GM12878 (cell line): ENCODE results near the gene PRDM8. TPM values are rescaled to one million over a fixed set of nuclear protein-coding genes. Genes with fewer than 3 reads are reported as not detected.

ENCODE experiments used
- ATAC-seq: fragments of 200-7000 bp; cut with Tn5 transposase; 3 replicates; pipeline ENCODE4 v1.9.1; 2020; ENCODE audit warnings: mild to moderate bottlenecking, moderate library complexity
- BruUV-seq: library from RNA; stranded (reverse); fragments of 400-500 nt; replicated peaks from 2 replicates; lab custom pipeline; 2021; lab: Mats Ljungman, UMichigan
- CTCF ChIA-PET: fragments of 300-600 bp; sonication (Branson Sonifier 250); formaldehyde crosslinking; extraction: SDS; loops from one replicate; lab custom pipeline; 2021; ENCODE audit warnings: inconsistent platforms; lab: Yijun Ruan, JAX
- POLR2A ChIA-PET: fragments of 350-600 bp; formaldehyde crosslinking; extraction: SDS; loops from one replicate; lab custom pipeline; 2021; ENCODE audit warnings: inconsistent platforms; lab: Charles Lee
- RAD21 ChIA-PET: fragments of 300-600 bp; sonication (Branson Sonifier 250); formaldehyde crosslinking; loops from one replicate; lab custom pipeline; 2023; ENCODE audit warnings: antibody characterized with exemption; ENCODE audit not compliant: unreplicated experiment; lab: Charles Lee
- SMC1A ChIA-PET: fragments of 300-600 bp; sonication (Branson Sonifier 250); formaldehyde crosslinking; loops from one replicate; lab custom pipeline; 2023; ENCODE audit not compliant: unreplicated experiment, uncharacterized antibody; lab: Charles Lee
- DNase-seq: peaks from one replicate; pipeline ENCODE4 v3.0.0-alpha.2; 2011; ENCODE audit warnings: low read depth, low spot score
- FAIRE-seq: peaks from 3 replicates; lab custom pipeline; 2011; peaks lifted over from hg19 to GRCh38; lab: Jason Lieb, UNC
- H2AFZ ChIP-seq: 2 replicates; pipeline ENCODE4 v1.6.0; 2011; ENCODE audit warnings: low read depth, low read length, control low read depth; ENCODE audit not compliant: control insufficient read depth
- H3K27ac ChIP-seq: 2 replicates; pipeline ENCODE4 v1.5.1; 2011; ENCODE audit warnings: control low read depth; ENCODE audit not compliant: control insufficient read depth, insufficient read depth
- H3K27me3 ChIP-seq, 2 experiments: replicated peaks in 1 of 2; 2 replicates each; pipeline versions ENCODE4 v1.6.0 to v1.6.1; 2011; ENCODE audit warnings: low read length in 1 of 2; ENCODE audit not compliant: control insufficient read depth in 2 of 2, insufficient read depth in 2 of 2
- H3K36me3 ChIP-seq, 2 experiments: 2 replicates each; pipeline ENCODE4 v1.5.1; 2011; ENCODE audit warnings: low read length in 1 of 2; ENCODE audit not compliant: control insufficient read depth in 2 of 2, insufficient read depth in 2 of 2
- H3K4me1 ChIP-seq: 2 replicates; pipeline ENCODE4 v1.6.1; 2011; ENCODE audit warnings: mild to moderate bottlenecking, low read length, moderate library complexity, mixed read lengths; ENCODE audit not compliant: control insufficient read depth, insufficient read depth
- H3K4me2 ChIP-seq: 2 replicates; pipeline ENCODE4 v1.6.0; 2011; ENCODE audit warnings: control low read depth; ENCODE audit not compliant: control insufficient read depth, insufficient read depth
- H3K4me3 ChIP-seq: fragments of 200-600 bp; sonication (generic); 2 replicates; pipeline ENCODE4 v1.5.1; 2016
- H3K79me2 ChIP-seq: 2 replicates; pipeline ENCODE4 v1.6.0; 2011; ENCODE audit warnings: low read length; ENCODE audit not compliant: control insufficient read depth, insufficient read depth
- H3K9ac ChIP-seq: 2 replicates; pipeline ENCODE4 v1.8.0; 2011; ENCODE audit warnings: low read length, control low read depth, mixed read lengths; ENCODE audit not compliant: control insufficient read depth, insufficient read depth
- H3K9me3 ChIP-seq: replicated peaks from 3 replicates; pipeline ENCODE4 v1.5.1; 2011; ENCODE audit warnings: mild to moderate bottlenecking, low read length; ENCODE audit not compliant: control insufficient read depth, insufficient read depth
- H4K20me1 ChIP-seq: 2 replicates; pipeline ENCODE4 v1.6.0; 2011; ENCODE audit not compliant: control insufficient read depth, insufficient read depth
- ASH2L ChIP-seq: fragments of 300-600, 200-600 bp; sonication (generic); IDR thresholded peaks from 2 replicates; pipeline ENCODE4 v1.6.1; 2017; ENCODE audit warnings: low read depth, mild to moderate bottlenecking, borderline replicate concordance
- BCLAF1 ChIP-seq: fragments of 450-650 bp; IDR thresholded peaks from 2 replicates; pipeline ENCODE4 v1.6.1; 2017; ENCODE audit warnings: antibody characterized with exemption, mild to moderate bottlenecking, moderate library complexity
- NBN ChIP-seq: fragments of 450-650 bp; IDR thresholded peaks from 2 replicates; pipeline ENCODE4 v1.6.1; 2016
- PKNOX1 ChIP-seq: fragments of 450-650 bp; IDR thresholded peaks from 2 replicates; pipeline ENCODE4 v1.6.1; 2016; ENCODE audit warnings: mild to moderate bottlenecking
- RB1 ChIP-seq: fragments of 450-650 bp; formaldehyde crosslinking; IDR thresholded peaks from 2 replicates; pipeline ENCODE4 v1.6.1; 2017; ENCODE audit warnings: mild to moderate bottlenecking, borderline replicate concordance
- RELA ChIP-seq: fragments of 450-650 bp; IDR thresholded peaks from 2 replicates; pipeline ENCODE4 v1.8.0; 2014; ENCODE audit warnings: borderline replicate concordance; ENCODE audit not compliant: partially characterized antibody
- RUNX3 ChIP-seq: IDR thresholded peaks from 2 replicates; pipeline ENCODE4 v1.6.1; 2012; ENCODE audit warnings: low read length, inconsistent platforms
- SMC3 ChIP-seq: IDR thresholded peaks from 2 replicates; pipeline ENCODE4 v1.6.1; 2011; ENCODE audit warnings: low read length, improper control_type of control experiment, borderline replicate concordance
- SP1 ChIP-seq: IDR thresholded peaks from one replicate; pipeline ENCODE4 v1.6.1; 2011; ENCODE audit warnings: low read depth, low read length
- USF2 ChIP-seq: IDR thresholded peaks from 2 replicates; pipeline ENCODE4 v1.6.1; 2011; ENCODE audit warnings: low read depth, low read length, improper control_type of control experiment, borderline replicate concordance
- ZBTB4 ChIP-seq: fragments of 450-650 bp; formaldehyde crosslinking; IDR thresholded peaks from 2 replicates; pipeline ENCODE4 v1.4.0; 2022; ENCODE audit warnings: mild to moderate bottlenecking, moderate library complexity
- ZNF592 ChIP-seq: fragments of 450-650 bp; IDR thresholded peaks from 2 replicates; pipeline ENCODE4 v1.6.1; 2017; ENCODE audit warnings: mild to moderate bottlenecking, moderate library complexity
- in situ Hi-C: fragments of 300-500 bp; cut with MboI; formaldehyde crosslinking; loops from 9 replicates; pipeline ENCODE4 v1.14.3; 2018; ENCODE audit warnings: mixed read lengths
- intact Hi-C: fragments of 100-400 bp; cut with micrococcal nuclease; formaldehyde crosslinking; loops from one replicate; pipeline ENCODE4 v1.14.2; 2022; ENCODE audit not compliant: unreplicated experiment
- polyA plus RNA-seq, 11 experiments: library from polyadenylated mRNA; depleted of rRNA in 4 of 11; unstranded in 6 of 11; stranded (reverse) in 5 of 11; fragments of >200 nt; fragmentation: Nextera tagmentation in 4 of 11; fragmentation: Illumina TruSeq in 1 of 11; extraction: Ambion mirVana in 4 of 11; extraction: Trizol in 1 of 11; gene quantifications; 1 replicate in 1 of 11; 2 replicates in 10 of 11; pipeline versions ENCODE4 v1.2.1 to v1.2.3, GENCODE V29; 2011 to 2016; ENCODE audit warnings: inconsistent platforms in 2 of 11, missing spikeins in 2 of 11, low read depth in 1 of 11
- total RNA-seq, 4 experiments: library from RNA; depleted of rRNA in 3 of 4; stranded (reverse); fragments of >200 nt in 3 of 4; fragmentation: Illumina TruSeq in 1 of 4; extraction: Trizol in 1 of 4; gene quantifications; 2 replicates each; pipeline versions ENCODE4 v1.2.1 to v1.2.3, GENCODE V29; 2013 to 2021

The PRDM8 gene
- total and polyA plus RNA-seq, 10 of the 15 experiments (the other 5 are each of a cell fraction or from before 2014, with no cell fraction given): 0.09 to 1.6 (median 0.40) TPM

- no peak overlapping the region for H3K9ac ChIP-seq
- H3K9me3 ChIP-seq: no peaks in the 10 kb centered on the region
- no TSS peak for BruUV-seq
- FAIRE-seq (no peak), DNase-seq (no peak), ATAC-seq (no peak)
- ChIA-PET CTCF (interaction anchor here (1.0 to 1.3 kb wide), 3 partner anchors 9 to 17 kb away, joined by 3 to 4 read pairs (median 4); no protein-coding TSS in a partner anchor), POLR2A (no interaction called here), SMC1A (interaction anchor here (0.6 to 1.2 kb wide), 3 partner anchors 22 to 1157 kb away, joined by 3 to 6 read pairs (median 3); no protein-coding TSS in a partner anchor), RAD21 (no interaction called here)
- H3K4me2 ChIP-seq: no peak overlapping the region
- in situ Hi-C loops: no loop called here
- H3K36me3 ChIP-seq: no peaks in the 10 kb centered on the region
- intact Hi-C loops: no loop called here
- no peaks in the 10 kb centered on the region for H3K4me1 ChIP-seq
- H3K27ac ChIP-seq: no peak overlapping the region
- no peak overlapping the region for H3K4me3 ChIP-seq
- H3K79me2 ChIP-seq: no peaks in the 10 kb centered on the region
- no peaks in the 10 kb centered on the region for H3K27me3 ChIP-seq
- H4K20me1 ChIP-seq: no peaks in the 10 kb centered on the region
- H2AFZ ChIP-seq: no peak overlapping the region
- TF ChIP-seq BCLAF1 (no peak), RUNX3 (no peak), SP1 (no peak), RELA (no peak), RB1 (no peak), ZNF592 (no peak), PKNOX1 (no peak), USF2 (no peak), SMC3 (no peak), NBN (no peak), ZBTB4 (CRISPR knock-in tag) (no peak), ASH2L (no peak)
Observed at GRCh38 chr4:80165855-80166254, 31.4 kb upstream of the PRDM8 start.
